ENCODE results near the gene EPB42. TPM values are rescaled to one million over a fixed set of nuclear protein-coding genes. Genes with fewer than 3 reads are reported as not detected.
A peak's percentile ranks its signal among the peaks of the same experiment; 100 is the strongest.

EPB42 gene
- total and polyA plus RNA-seq, 2 experiments from 2014 or later = not detected

DNA sequence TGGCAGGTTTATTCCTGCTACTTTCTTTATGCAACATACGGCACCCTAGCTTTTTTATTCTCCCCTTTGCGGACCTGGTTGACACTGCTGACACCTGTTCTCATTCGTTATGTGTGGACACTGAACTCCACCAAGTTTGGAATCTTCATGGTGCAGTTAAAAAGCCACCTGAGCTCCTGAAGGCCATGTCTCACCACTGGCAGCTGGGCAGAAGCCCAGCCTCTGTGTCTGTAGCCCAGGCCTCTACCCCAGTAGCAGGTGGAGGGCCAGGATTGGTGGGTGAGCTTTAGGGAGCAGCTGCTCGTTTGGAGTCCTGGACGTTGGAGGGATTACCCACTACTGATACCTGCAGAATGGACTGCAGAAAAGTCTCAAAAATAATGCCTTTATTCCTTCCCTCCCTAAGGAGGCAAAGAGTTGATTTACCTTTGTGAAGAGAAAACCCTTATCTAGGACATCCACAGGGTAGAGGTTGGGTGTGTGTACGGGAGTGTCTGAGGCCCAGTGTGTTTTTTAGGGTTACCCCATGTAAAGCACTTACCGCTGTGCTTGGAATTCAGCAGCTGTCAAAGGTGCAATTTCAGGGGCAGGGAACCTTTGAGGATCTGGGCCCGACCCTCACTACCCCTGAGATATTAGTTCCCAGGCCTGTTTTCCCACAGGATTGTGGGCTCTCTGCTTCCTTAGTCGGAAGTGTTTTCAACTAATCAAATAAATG, 36.3 kb downstream of the EPB42 start:
- H3K27me3 Mint-ChIP-seq (ENCODE audit: insufficient read depth, low read depth, poor library complexity) = peaks cover 4% of the 10 kb centered on the region
- H3K4me1 ChIP-seq (ENCODE audit: insufficient read depth) = peaks cover 7% of the 10 kb centered on the region
- DNase-seq (ENCODE audit: low spot score) (no peak), ATAC-seq (peak; percentile 11)
- no peaks in the 10 kb centered on the region for H3K79me2 ChIP-seq (replicated peaks; ENCODE audit: insufficient read depth)
- no peaks in the 10 kb centered on the region for H3K36me3 Mint-ChIP-seq (ENCODE audit: low read depth)
- 0 out of 2 replicates have a peak, but pooled peaks cover 3% of the 10 kb centered on the region for H4K20me1 ChIP-seq (replicated peaks; ENCODE audit: insufficient read depth)
- peak overlapping the region; percentile 27; the same call in 1 of the 2 replicates for H3K27ac ChIP-seq (ENCODE audit: low read depth)
- TF ChIP-seq, protein P1, sequence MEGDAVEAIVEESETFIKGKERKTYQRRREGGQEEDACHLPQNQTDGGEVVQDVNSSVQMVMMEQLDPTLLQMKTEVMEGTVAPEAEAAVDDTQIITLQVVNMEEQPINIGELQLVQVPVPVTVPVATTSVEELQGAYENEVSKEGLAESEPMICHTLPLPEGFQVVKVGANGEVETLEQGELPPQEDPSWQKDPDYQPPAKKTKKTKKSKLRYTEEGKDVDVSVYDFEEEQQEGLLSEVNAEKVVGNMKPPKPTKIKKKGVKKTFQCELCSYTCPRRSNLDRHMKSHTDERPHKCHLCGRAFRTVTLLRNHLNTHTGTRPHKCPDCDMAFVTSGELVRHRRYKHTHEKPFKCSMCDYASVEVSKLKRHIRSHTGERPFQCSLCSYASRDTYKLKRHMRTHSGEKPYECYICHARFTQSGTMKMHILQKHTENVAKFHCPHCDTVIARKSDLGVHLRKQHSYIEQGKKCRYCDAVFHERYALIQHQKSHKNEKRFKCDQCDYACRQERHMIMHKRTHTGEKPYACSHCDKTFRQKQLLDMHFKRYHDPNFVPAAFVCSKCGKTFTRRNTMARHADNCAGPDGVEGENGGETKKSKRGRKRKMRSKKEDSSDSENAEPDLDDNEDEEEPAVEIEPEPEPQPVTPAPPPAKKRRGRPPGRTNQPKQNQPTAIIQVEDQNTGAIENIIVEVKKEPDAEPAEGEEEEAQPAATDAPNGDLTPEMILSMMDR (conservative IDR thresholded peaks at IDR 0.05; ENCODE audit: low read depth in 2 of 2) = no peak
- TF ChIP-seq CREB1 (CRISPR knock-in tag; IDR thresholded peaks at IDR 0.05; ENCODE audit: low read depth) (no peak), ZNF114 (CRISPR knock-in tag; IDR thresholded peaks at IDR 0.05) (no peak), EZH2 (IDR thresholded peaks at IDR 0.05; ENCODE audit: low read depth, unreplicated experiment) (no peak), NANOG (IDR thresholded peaks at IDR 0.05; ENCODE audit: borderline replicate concordance) (no peak), JUNB (IDR thresholded peaks at IDR 0.05; ENCODE audit: unreplicated experiment) (no peak), STAT1 (IDR thresholded peaks at IDR 0.05; ENCODE audit: unreplicated experiment) (no peak), ZNF331 (CRISPR knock-in tag; IDR thresholded peaks at IDR 0.05; ENCODE audit: low read depth) (no peak), EZH2phosphoT487 (IDR thresholded peaks at IDR 0.05; ENCODE audit: unreplicated experiment) (no peak), POLR2AphosphoS5 (IDR thresholded peaks at IDR 0.05; ENCODE audit: low read depth) (no peak)
- TF ChIP-seq, protein P2, sequence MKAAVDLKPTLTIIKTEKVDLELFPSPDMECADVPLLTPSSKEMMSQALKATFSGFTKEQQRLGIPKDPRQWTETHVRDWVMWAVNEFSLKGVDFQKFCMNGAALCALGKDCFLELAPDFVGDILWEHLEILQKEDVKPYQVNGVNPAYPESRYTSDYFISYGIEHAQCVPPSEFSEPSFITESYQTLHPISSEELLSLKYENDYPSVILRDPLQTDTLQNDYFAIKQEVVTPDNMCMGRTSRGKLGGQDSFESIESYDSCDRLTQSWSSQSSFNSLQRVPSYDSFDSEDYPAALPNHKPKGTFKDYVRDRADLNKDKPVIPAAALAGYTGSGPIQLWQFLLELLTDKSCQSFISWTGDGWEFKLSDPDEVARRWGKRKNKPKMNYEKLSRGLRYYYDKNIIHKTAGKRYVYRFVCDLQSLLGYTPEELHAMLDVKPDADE (IDR thresholded peaks at IDR 0.05) = no peak
- TF ChIP-seq, protein P3, sequence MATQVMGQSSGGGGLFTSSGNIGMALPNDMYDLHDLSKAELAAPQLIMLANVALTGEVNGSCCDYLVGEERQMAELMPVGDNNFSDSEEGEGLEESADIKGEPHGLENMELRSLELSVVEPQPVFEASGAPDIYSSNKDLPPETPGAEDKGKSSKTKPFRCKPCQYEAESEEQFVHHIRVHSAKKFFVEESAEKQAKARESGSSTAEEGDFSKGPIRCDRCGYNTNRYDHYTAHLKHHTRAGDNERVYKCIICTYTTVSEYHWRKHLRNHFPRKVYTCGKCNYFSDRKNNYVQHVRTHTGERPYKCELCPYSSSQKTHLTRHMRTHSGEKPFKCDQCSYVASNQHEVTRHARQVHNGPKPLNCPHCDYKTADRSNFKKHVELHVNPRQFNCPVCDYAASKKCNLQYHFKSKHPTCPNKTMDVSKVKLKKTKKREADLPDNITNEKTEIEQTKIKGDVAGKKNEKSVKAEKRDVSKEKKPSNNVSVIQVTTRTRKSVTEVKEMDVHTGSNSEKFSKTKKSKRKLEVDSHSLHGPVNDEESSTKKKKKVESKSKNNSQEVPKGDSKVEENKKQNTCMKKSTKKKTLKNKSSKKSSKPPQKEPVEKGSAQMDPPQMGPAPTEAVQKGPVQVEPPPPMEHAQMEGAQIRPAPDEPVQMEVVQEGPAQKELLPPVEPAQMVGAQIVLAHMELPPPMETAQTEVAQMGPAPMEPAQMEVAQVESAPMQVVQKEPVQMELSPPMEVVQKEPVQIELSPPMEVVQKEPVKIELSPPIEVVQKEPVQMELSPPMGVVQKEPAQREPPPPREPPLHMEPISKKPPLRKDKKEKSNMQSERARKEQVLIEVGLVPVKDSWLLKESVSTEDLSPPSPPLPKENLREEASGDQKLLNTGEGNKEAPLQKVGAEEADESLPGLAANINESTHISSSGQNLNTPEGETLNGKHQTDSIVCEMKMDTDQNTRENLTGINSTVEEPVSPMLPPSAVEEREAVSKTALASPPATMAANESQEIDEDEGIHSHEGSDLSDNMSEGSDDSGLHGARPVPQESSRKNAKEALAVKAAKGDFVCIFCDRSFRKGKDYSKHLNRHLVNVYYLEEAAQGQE (IDR thresholded peaks at IDR 0.05; ENCODE audit: unreplicated experiment) = no peak
- TF ChIP-seq, protein P4, sequence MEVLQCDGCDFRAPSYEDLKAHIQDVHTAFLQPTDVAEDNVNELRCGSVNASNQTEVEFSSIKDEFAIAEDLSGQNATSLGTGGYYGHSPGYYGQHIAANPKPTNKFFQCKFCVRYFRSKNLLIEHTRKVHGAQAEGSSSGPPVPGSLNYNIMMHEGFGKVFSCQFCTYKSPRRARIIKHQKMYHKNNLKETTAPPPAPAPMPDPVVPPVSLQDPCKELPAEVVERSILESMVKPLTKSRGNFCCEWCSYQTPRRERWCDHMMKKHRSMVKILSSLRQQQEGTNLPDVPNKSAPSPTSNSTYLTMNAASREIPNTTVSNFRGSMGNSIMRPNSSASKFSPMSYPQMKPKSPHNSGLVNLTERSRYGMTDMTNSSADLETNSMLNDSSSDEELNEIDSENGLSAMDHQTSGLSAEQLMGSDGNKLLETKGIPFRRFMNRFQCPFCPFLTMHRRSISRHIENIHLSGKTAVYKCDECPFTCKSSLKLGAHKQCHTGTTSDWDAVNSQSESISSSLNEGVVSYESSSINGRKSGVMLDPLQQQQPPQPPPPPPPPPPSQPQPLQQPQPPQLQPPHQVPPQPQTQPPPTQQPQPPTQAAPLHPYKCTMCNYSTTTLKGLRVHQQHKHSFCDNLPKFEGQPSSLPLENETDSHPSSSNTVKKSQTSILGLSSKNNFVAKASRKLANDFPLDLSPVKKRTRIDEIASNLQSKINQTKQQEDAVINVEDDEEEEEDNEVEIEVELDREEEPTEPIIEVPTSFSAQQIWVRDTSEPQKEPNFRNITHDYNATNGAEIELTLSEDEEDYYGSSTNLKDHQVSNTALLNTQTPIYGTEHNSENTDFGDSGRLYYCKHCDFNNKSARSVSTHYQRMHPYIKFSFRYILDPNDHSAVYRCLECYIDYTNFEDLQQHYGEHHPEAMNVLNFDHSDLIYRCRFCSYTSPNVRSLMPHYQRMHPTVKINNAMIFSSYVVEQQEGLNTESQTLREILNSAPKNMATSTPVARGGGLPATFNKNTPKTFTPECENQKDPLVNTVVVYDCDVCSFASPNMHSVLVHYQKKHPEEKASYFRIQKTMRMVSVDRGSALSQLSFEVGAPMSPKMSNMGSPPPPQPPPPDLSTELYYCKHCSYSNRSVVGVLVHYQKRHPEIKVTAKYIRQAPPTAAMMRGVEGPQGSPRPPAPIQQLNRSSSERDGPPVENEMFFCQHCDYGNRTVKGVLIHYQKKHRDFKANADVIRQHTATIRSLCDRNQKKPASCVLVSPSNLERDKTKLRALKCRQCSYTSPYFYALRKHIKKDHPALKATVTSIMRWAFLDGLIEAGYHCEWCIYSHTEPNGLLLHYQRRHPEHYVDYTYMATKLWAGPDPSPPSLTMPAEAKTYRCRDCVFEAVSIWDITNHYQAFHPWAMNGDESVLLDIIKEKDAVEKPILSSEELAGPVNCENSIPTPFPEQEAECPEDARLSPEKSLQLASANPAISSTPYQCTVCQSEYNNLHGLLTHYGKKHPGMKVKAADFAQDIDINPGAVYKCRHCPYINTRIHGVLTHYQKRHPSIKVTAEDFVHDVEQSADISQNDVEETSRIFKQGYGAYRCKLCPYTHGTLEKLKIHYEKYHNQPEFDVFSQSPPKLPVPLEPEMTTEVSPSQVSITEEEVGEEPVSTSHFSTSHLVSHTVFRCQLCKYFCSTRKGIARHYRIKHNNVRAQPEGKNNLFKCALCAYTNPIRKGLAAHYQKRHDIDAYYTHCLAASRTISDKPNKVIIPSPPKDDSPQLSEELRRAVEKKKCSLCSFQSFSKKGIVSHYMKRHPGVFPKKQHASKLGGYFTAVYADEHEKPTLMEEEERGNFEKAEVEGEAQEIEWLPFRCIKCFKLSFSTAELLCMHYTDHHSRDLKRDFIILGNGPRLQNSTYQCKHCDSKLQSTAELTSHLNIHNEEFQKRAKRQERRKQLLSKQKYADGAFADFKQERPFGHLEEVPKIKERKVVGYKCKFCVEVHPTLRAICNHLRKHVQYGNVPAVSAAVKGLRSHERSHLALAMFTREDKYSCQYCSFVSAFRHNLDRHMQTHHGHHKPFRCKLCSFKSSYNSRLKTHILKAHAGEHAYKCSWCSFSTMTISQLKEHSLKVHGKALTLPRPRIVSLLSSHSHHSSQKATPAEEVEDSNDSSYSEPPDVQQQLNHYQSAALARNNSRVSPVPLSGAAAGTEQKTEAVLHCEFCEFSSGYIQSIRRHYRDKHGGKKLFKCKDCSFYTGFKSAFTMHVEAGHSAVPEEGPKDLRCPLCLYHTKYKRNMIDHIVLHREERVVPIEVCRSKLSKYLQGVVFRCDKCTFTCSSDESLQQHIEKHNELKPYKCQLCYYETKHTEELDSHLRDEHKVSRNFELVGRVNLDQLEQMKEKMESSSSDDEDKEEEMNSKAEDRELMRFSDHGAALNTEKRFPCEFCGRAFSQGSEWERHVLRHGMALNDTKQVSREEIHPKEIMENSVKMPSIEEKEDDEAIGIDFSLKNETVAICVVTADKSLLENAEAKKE (CRISPR knock-in tag; IDR thresholded peaks at IDR 0.05) = no peak
- H3K9me3 Mint-ChIP-seq = no peaks in the 10 kb centered on the region
- no peaks in the 10 kb centered on the region for H3K27me3 ChIP-seq (ENCODE audit: insufficient read depth)
- peak overlapping the region; percentile 96 for H3K4me3 ChIP-seq
- H3K4me2 ChIP-seq = peak overlapping the region; percentile 61
- 0 out of 2 replicates have a peak, but pooled peaks cover 7% of the 10 kb centered on the region for H3F3A ChIP-seq (replicated peaks; ENCODE audit: low read depth)
- H2AFZ ChIP-seq = 0 out of 2 replicates have a peak overlapping the region, but pooled peaks have one; percentile 39
- no peak overlapping the region for H3K27ac Mint-ChIP-seq
- H3K4me3 Mint-ChIP-seq = peak overlapping the region; percentile 93
- no peaks in the 10 kb centered on the region for H3K9me2 ChIP-seq (ENCODE audit: insufficient read depth)
- no peaks in the 10 kb centered on the region for H3K36me3 ChIP-seq (ENCODE audit: insufficient read depth)
- H3K4me1 Mint-ChIP-seq = peaks cover 16% of the 10 kb centered on the region; the same call in 2 of the 3 replicates
